K562 (cell line): ENCODE results near the gene CFAP58.

Experiments
- KAT8 ChIP-seq: fragments of 450-650 bp; IDR thresholded peaks from 2 replicates; pipeline ENCODE4 v1.6.1; 2016; ENCODE audit warnings: low read depth, mild to moderate bottlenecking
- NR3C1 ChIP-seq: sonication (generic); formaldehyde crosslinking; IDR thresholded peaks from 2 replicates; pipeline ENCODE4 v1.8.1; 2022; ENCODE audit warnings: missing genetic modification reagents
- PHTF2 ChIP-seq: fragments of 250-450 bp; sonication (Bioruptor Pico); IDR thresholded peaks from 2 replicates; pipeline ENCODE4 v1.5.0; 2021; ENCODE audit warnings: mild to moderate bottlenecking
- POLR2A ChIP-seq: fragments of 450-650 bp; conservative IDR thresholded peaks from 2 replicates; pipeline ENCODE4 v1.6.1; 2016
- RBM34 ChIP-seq: fragments of 200-400 bp; formaldehyde crosslinking; IDR thresholded peaks from 2 replicates; pipeline ENCODE4 v1.6.1; 2018; ENCODE audit warnings: low read length, borderline replicate concordance; ENCODE audit not compliant: insufficient read depth
- SMAD3 ChIP-seq: fragments of 450-650 bp; formaldehyde crosslinking; conservative IDR thresholded peaks from 2 replicates; pipeline ENCODE4 v1.4.0; 2020; ENCODE audit warnings: mild to moderate bottlenecking
- SPI1 ChIP-seq: IDR thresholded peaks from 2 replicates; pipeline ENCODE4 v1.6.1; 2011; ENCODE audit warnings: low read depth, low read length, control low read depth, borderline replicate concordance
- TCF7L2 ChIP-seq: fragments of 150-350 bp; IDR thresholded peaks from 2 replicates; pipeline ENCODE4 v1.6.1; 2016; ENCODE audit warnings: low read depth, mild to moderate bottlenecking, low read length, moderate library complexity
- YY1 ChIP-seq, 3 experiments: IDR thresholded peaks; 2 replicates each; pipeline ENCODE4 v1.6.1; 2011; ENCODE audit warnings: low read length in 2 of 3, mild to moderate bottlenecking in 2 of 3, moderate library complexity in 2 of 3, borderline replicate concordance in 1 of 3, control low read depth in 1 of 3, low read depth in 1 of 3; ENCODE audit not compliant: insufficient read depth in 3 of 3, insufficient replicate concordance in 2 of 3, control insufficient read depth in 1 of 3, insufficient read length in 1 of 3; ENCODE audit errors: extremely low read depth in 1 of 3
- TF ChIP-seq, protein P1 (sequence below): sonication (generic); formaldehyde crosslinking; IDR thresholded peaks from 2 replicates; pipeline ENCODE4 v1.8.0; 2022; ENCODE audit warnings: mild to moderate bottlenecking, missing genetic modification reagents
- TF ChIP-seq, protein P2 (sequence below): fragments of 450-650 bp; formaldehyde crosslinking; IDR thresholded peaks from 2 replicates; pipeline ENCODE4 v1.4.0; 2022; ENCODE audit warnings: missing genetic modification characterization
- TF ChIP-seq, protein P3 (sequence below), 3 experiments: IDR thresholded peaks in 2 of 3; conservative IDR thresholded peaks in 1 of 3; 2 replicates each; pipeline ENCODE4 v1.5.1; 2011 to 2012; ENCODE audit warnings: low read length in 3 of 3, mild to moderate bottlenecking in 3 of 3, control low read depth in 2 of 3, improper control_type of control experiment in 1 of 3, inconsistent platforms in 1 of 3, low read depth in 1 of 3, mixed read lengths in 1 of 3, moderate library complexity in 1 of 3; ENCODE audit not compliant: insufficient read depth in 2 of 3

DNA sequence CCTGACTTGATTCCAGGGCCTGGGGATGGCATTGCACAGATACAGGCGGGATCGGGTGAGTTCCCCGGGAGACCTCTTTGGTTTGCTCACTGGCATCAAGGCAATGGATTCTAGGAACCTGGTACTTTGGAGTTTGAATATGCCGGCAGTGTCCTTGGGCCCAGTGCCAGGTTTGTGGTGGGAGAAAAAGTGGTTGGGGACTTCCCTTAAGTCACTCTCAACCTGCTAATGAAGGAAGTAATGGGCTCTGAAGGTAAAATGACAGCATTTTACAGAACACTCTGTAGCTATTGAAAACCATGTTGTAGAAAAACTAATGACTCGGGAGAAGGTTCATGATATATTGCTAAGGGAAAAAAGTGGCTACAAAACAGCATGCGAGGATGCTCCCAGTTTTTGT lies 129.9 kb downstream of the CFAP58 start:
- TF ChIP-seq, protein P1, sequence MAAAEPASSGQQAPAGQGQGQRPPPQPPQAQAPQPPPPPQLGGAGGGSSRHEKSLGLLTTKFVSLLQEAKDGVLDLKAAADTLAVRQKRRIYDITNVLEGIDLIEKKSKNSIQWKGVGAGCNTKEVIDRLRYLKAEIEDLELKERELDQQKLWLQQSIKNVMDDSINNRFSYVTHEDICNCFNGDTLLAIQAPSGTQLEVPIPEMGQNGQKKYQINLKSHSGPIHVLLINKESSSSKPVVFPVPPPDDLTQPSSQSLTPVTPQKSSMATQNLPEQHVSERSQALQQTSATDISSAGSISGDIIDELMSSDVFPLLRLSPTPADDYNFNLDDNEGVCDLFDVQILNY (CRISPR knock-in tag): no peak
- no peak for TF ChIP-seq TCF7L2
- no peak for TF ChIP-seq POLR2A
- no peak for TF ChIP-seq SPI1
- no peak for TF ChIP-seq PHTF2 (CRISPR knock-in tag)
- TF ChIP-seq, protein P2, sequence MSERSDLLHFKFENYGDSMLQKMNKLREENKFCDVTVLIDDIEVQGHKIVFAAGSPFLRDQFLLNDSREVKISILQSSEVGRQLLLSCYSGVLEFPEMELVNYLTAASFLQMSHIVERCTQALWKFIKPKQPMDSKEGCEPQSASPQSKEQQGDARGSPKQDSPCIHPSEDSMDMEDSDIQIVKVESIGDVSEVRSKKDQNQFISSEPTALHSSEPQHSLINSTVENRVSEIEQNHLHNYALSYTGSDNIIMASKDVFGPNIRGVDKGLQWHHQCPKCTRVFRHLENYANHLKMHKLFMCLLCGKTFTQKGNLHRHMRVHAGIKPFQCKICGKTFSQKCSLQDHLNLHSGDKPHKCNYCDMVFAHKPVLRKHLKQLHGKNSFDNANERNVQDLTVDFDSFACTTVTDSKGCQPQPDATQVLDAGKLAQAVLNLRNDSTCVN (CRISPR knock-in tag): no peak
- TF ChIP-seq RBM34: no peak
- TF ChIP-seq KAT8: no peak
- TF ChIP-seq SMAD3 (CRISPR knock-in tag): no peak
- no peak for TF ChIP-seq YY1 (IDR thresholded peaks at IDR 0.05; ENCODE audit: borderline replicate concordance in 1 of 3, control insufficient read depth in 1 of 3, extremely low read depth in 1 of 3, insufficient read depth in 3 of 3, insufficient read length in 1 of 3, insufficient replicate concordance in 2 of 3, low read depth in 1 of 3, low read length in 2 of 3)
- TF ChIP-seq NR3C1 (CRISPR knock-in tag): no peak
- TF ChIP-seq, protein P3, sequence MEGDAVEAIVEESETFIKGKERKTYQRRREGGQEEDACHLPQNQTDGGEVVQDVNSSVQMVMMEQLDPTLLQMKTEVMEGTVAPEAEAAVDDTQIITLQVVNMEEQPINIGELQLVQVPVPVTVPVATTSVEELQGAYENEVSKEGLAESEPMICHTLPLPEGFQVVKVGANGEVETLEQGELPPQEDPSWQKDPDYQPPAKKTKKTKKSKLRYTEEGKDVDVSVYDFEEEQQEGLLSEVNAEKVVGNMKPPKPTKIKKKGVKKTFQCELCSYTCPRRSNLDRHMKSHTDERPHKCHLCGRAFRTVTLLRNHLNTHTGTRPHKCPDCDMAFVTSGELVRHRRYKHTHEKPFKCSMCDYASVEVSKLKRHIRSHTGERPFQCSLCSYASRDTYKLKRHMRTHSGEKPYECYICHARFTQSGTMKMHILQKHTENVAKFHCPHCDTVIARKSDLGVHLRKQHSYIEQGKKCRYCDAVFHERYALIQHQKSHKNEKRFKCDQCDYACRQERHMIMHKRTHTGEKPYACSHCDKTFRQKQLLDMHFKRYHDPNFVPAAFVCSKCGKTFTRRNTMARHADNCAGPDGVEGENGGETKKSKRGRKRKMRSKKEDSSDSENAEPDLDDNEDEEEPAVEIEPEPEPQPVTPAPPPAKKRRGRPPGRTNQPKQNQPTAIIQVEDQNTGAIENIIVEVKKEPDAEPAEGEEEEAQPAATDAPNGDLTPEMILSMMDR (IDR thresholded peaks at IDR 0.05 in 2 of 3, conservative IDR thresholded peaks at IDR 0.05 in 1 of 3; ENCODE audit: insufficient read depth in 2 of 3, low read depth in 1 of 3, low read length in 3 of 3): no peak
